HEK293 (cell line): Measurements from ENCODE around the gene UGT2B11.
A peak's percentile ranks its signal among the peaks of the same experiment; 100 is the strongest.
"Not testable (repeated sequence)": the region's sequence is repeated elsewhere in the genome, so short reads cannot be mapped to it uniquely, and the experiment has no call there.

Experiments
- CTCF ChIA-PET: fragments of 350-600 bp; formaldehyde crosslinking; extraction: SDS; loops from one replicate; lab custom pipeline; 2021; ENCODE audit warnings: antibody characterized with exemption; lab: Yijun Ruan, JAX
- POLR2A ChIA-PET: fragments of 300-600 bp; formaldehyde crosslinking; extraction: SDS; loops from one replicate; lab custom pipeline; 2020; ENCODE audit warnings: antibody characterized with exemption, inconsistent platforms; lab: Yijun Ruan, JAX
- H3K27ac ChIP-seq: fragments of 200-500 bp; sonication (Bioruptor generic); 2 replicates; pipeline ENCODE4 v1.5.1; 2014; ENCODE audit warnings: low read depth, low read length, control low read depth, inconsistent platforms; ENCODE audit errors: extremely low read depth
- H3K36me3 ChIP-seq, 2 experiments: fragments of 200-500 bp in 1 of 2; sonication (Bioruptor generic) in 1 of 2; 1 replicate in 1 of 2; 2 replicates in 1 of 2; pipeline ENCODE4 v1.5.1; 2014 to 2017; ENCODE audit warnings: inconsistent platforms in 2 of 2, low read length in 2 of 2; ENCODE audit not compliant: control insufficient read depth in 2 of 2, insufficient read depth in 1 of 2
- H3K4me1 ChIP-seq: fragments of 200-500 bp; sonication (Bioruptor generic); 2 replicates; pipeline ENCODE4 v1.5.1; 2014; ENCODE audit warnings: mild to moderate bottlenecking, low read length, inconsistent platforms; ENCODE audit not compliant: control insufficient read depth, insufficient read depth
- H3K4me3 ChIP-seq: 2 replicates; pipeline ENCODE4 v1.5.1; 2011; ENCODE audit warnings: low read depth, mild to moderate bottlenecking, control low read depth, low read length, moderate library complexity
- H3K9me3 ChIP-seq: fragments of 200-500 bp; sonication (Bioruptor generic); 2 replicates; pipeline ENCODE4 v1.5.1; 2014; ENCODE audit warnings: low read depth, low read length, inconsistent platforms; ENCODE audit not compliant: control insufficient read depth, insufficient read depth
- RBAK ChIP-seq: fragments of 450-650 bp; formaldehyde crosslinking; IDR thresholded peaks from 2 replicates; pipeline ENCODE4 v1.5.1; 2016; ENCODE audit warnings: missing biosample characterization, missing genetic modification characterization
- SETDB1 ChIP-seq: IDR thresholded peaks from one replicate; pipeline ENCODE4 v1.6.1; 2017; ENCODE audit warnings: mild to moderate bottlenecking, low read length, moderate library complexity, mixed read lengths; ENCODE audit not compliant: insufficient read length
- SP3 ChIP-seq: fragments of 450-650 bp; formaldehyde crosslinking; IDR thresholded peaks from 2 replicates; pipeline ENCODE4 v1.5.1; 2016; ENCODE audit warnings: missing biosample characterization, missing genetic modification characterization
- ZNF155 ChIP-seq: fragments of 450-650 bp; formaldehyde crosslinking; IDR thresholded peaks from 2 replicates; pipeline ENCODE4 v1.5.1; 2016; ENCODE audit warnings: missing biosample characterization, missing genetic modification characterization
- ZNF169 ChIP-seq: fragments of 450-650 bp; formaldehyde crosslinking; IDR thresholded peaks from 2 replicates; pipeline ENCODE4 v1.5.1; 2016; ENCODE audit warnings: missing biosample characterization, missing genetic modification characterization
- ZNF174 ChIP-seq: fragments of 450-650 bp; formaldehyde crosslinking; IDR thresholded peaks from 2 replicates; pipeline ENCODE4 v1.5.0; 2017; ENCODE audit warnings: missing biosample characterization, mild to moderate bottlenecking, missing genetic modification characterization
- ZNF184 ChIP-seq: fragments of 450-650 bp; IDR thresholded peaks from 2 replicates; pipeline ENCODE4 v1.5.1; 2018; ENCODE audit warnings: missing biosample characterization, mild to moderate bottlenecking, missing genetic modification characterization
- ZNF214 ChIP-seq: fragments of 450-650 bp; formaldehyde crosslinking; IDR thresholded peaks from 2 replicates; pipeline ENCODE4 v1.5.1; 2017; ENCODE audit warnings: missing biosample characterization, mild to moderate bottlenecking, missing genetic modification characterization, borderline replicate concordance
- ZNF37A ChIP-seq: fragments of 450-650 bp; IDR thresholded peaks from 2 replicates; pipeline ENCODE4 v1.5.1; 2018; ENCODE audit warnings: missing biosample characterization, missing genetic modification characterization
- ZNF391 ChIP-seq: fragments of 450-650 bp; formaldehyde crosslinking; IDR thresholded peaks from 2 replicates; pipeline ENCODE4 v1.5.1; 2016; ENCODE audit warnings: low read depth, missing biosample characterization, missing genetic modification characterization, borderline replicate concordance
- ZNF423 ChIP-seq: fragments of 450-650 bp; formaldehyde crosslinking; IDR thresholded peaks from 2 replicates; pipeline ENCODE4 v1.5.1; 2016; ENCODE audit warnings: missing biosample characterization, missing genetic modification characterization
- ZNF544 ChIP-seq: fragments of 450-650 bp; formaldehyde crosslinking; IDR thresholded peaks from 2 replicates; pipeline ENCODE4 v1.5.0; 2017; ENCODE audit warnings: missing biosample characterization, missing genetic modification characterization
- ZNF792 ChIP-seq: fragments of 450-650 bp; formaldehyde crosslinking; IDR thresholded peaks from 2 replicates; pipeline ENCODE4 v1.5.1; 2016; ENCODE audit warnings: missing biosample characterization, missing genetic modification characterization
- ZSCAN30 ChIP-seq: fragments of 450-650 bp; IDR thresholded peaks from 2 replicates; pipeline ENCODE4 v1.5.1; 2018; ENCODE audit warnings: missing biosample characterization, mild to moderate bottlenecking, missing genetic modification characterization, moderate library complexity
- TF ChIP-seq, protein P1 (sequence below): fragments of 450-650 bp; formaldehyde crosslinking; IDR thresholded peaks from 2 replicates; pipeline ENCODE4 v1.5.1; 2016; ENCODE audit warnings: missing biosample characterization, missing genetic modification characterization, borderline replicate concordance
- TF ChIP-seq, protein P2 (sequence below): sonication (generic); formaldehyde crosslinking; IDR thresholded peaks from 2 replicates; pipeline ENCODE4 v1.8.1; 2022; ENCODE audit warnings: mild to moderate bottlenecking, moderate library complexity, missing genetic modification reagents

UGT2B11 gene

DNA sequence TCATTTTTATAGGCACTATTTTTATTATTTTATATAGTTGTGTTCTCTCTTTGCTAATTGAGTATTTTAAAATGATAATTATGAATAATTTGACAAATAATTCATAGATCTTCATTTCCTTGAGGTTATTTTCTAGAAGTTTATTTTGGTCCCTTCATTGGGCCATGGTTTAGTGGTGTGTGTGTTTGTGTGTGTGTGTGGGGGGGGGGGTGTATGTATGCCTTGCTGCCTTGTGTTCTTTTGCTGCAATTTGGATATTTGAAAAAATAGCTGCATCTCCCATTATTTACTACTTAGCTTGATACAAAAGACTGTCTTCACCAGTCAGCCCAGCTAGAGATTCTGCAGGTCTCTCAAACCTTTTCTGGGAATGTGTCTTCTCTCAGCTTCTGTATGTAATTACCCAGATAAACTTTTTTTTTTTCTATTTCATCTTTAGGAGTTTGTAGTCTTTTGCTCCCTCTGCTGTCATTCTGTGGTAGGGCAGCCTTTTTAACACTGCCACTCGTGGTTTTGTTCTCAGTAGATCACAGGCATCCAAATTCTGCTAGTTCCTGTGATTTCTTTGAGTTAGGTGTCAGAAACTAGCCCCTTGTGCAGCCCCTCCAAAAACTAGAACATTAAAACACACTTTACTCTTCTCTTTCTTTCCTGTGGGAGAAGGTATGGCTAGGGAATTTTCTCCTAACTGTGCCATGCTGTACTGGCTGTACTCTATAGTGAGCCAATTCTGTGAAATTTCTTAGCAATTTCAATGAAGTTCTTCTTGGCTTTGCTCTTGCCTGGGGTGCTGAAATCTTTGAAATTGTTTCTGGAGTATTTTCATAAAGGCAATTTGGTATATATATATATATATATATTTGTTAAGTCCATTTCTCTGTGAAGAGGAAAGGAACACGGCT is 44.1 kb downstream of the UGT2B11 start:
- H3K4me1 ChIP-seq, POLR2A ChIA-PET, H3K36me3 ChIP-seq, H3K27ac ChIP-seq, H3K9me3 ChIP-seq, H3K4me3 ChIP-seq: not testable (repeated sequence)
- CTCF ChIA-PET = interaction anchor here (0.6 to 1.4 kb wide), 10 partner anchors 22 to 672 kb away, joined by 3 to 9 read pairs (median 4); no protein-coding TSS in a partner anchor

DNA sequence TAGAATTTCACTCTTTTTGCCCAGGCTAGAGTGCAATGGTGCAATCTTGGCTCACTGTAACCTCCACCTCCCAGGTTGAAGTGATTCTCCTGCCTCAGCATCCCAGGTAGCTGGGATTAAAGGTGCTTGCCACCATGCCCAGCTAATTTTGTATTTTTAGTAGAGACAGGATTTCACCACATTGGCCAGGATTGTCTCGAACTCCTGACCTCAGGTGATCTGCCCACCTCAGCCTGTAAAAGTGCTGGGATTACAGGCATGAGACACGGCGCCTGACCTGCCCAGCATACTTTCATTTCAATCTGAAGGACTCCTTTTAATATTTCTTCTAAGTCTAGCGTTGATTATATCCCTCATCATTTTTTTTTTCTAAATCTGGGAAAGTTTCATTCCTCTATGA is 45.4 kb downstream of the UGT2B11 start:
- H3K4me1 ChIP-seq, POLR2A ChIA-PET, H3K36me3 ChIP-seq, H3K27ac ChIP-seq, H3K4me3 ChIP-seq, H3K9me3 ChIP-seq: not testable (repeated sequence)
- CTCF ChIA-PET = interaction anchor here (0.6 to 1.2 kb wide), 2 partner anchors 605 to 1619 kb away, joined by 3 to 5 read pairs; no protein-coding TSS in a partner anchor

DNA sequence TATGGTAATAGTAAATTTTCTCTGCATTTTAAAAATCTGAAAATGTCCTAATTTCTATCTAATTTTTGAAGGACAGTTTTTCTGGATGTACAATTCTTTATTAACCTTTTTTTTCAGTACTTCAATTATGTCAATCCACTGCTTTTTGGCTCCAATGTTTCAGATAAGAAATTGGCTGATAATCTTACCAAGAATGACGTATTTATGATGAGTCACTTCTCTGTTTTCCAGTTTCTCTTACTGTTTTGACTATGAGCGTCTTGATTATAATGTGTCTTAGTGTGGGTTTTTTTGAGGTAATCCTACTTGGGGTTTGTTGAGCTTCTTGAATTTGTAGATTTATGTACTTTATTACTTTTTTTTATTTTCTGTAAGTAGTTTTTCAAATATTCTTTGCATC is 47.2 kb downstream of the UGT2B11 start:
- ChIA-PET POLR2A (no interaction called here), CTCF (no interaction called here)
- peak; percentile 15 for TF ChIP-seq SETDB1
- no peak for TF ChIP-seq ZNF169 (tag by site-specific recombination)
- TF ChIP-seq ZNF391 (tag by site-specific recombination) = no peak
- TF ChIP-seq, protein P1, sequence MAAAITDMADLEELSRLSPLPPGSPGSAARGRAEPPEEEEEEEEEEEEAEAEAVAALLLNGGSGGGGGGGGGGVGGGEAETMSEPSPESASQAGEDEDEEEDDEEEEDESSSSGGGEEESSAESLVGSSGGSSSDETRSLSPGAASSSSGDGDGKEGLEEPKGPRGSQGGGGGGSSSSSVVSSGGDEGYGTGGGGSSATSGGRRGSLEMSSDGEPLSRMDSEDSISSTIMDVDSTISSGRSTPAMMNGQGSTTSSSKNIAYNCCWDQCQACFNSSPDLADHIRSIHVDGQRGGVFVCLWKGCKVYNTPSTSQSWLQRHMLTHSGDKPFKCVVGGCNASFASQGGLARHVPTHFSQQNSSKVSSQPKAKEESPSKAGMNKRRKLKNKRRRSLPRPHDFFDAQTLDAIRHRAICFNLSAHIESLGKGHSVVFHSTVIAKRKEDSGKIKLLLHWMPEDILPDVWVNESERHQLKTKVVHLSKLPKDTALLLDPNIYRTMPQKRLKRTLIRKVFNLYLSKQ (tag by site-specific recombination) = no peak
- no peak for TF ChIP-seq ZNF423 (tag by site-specific recombination)
- TF ChIP-seq RBAK = no peak
- H3K36me3 ChIP-seq = no peaks in the 10 kb centered on the region
- H3K27ac ChIP-seq = no peak overlapping the region
- no peaks in the 10 kb centered on the region for H3K9me3 ChIP-seq
- no peaks in the 10 kb centered on the region for H3K4me1 ChIP-seq
- no peak overlapping the region for H3K4me3 ChIP-seq

DNA sequence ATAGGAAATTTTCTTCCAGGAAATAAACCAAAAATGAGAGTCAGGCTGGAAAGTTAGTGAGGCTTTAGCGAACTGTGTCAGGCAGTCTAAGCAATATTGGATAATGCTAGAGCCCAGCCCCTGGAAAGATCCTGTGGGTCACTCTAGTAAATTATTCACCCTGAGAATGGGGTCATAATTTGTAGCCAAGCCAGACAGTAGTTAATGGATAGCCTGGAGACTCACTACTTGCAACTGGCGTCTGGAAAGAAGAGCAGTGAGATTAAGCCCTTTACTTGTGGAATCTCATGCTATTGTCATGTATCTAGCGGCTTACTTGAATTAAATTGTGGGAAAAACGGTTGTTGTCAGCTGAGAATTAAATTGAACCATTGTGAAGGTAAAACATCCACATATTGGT is 48.2 kb downstream of the UGT2B11 start:
- CTCF ChIA-PET, H3K4me1 ChIP-seq, H3K4me3 ChIP-seq, POLR2A ChIA-PET, H3K9me3 ChIP-seq, H3K27ac ChIP-seq, H3K36me3 ChIP-seq: not testable (repeated sequence)

DNA sequence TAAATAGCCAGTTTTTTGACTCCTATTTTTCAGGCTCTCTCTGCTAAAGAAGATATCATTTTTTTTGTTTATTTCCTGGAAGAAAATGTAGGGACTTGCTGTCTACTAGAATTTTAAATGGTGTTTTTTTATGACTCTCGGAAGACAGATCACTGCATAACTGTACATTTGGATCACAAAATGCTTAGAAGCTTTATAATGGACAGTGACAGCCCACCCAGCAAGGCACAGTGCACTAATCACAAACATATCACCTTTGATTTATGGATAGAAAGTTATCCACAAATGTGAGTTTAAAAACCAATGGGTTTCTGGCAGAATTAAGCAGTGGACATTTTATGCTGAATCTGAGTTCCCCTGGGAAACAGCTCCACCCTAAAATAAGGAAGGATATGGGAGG is 48.8 kb downstream of the UGT2B11 start:
- H3K9me3 ChIP-seq, H3K36me3 ChIP-seq, H3K4me1 ChIP-seq, H3K27ac ChIP-seq, H3K4me3 ChIP-seq, POLR2A ChIA-PET: not testable (repeated sequence)
- CTCF ChIA-PET = interaction anchor here (0.7 kb wide), 1 partner anchor 640 kb away, joined by 3 read pairs; no protein-coding TSS in a partner anchor

DNA sequence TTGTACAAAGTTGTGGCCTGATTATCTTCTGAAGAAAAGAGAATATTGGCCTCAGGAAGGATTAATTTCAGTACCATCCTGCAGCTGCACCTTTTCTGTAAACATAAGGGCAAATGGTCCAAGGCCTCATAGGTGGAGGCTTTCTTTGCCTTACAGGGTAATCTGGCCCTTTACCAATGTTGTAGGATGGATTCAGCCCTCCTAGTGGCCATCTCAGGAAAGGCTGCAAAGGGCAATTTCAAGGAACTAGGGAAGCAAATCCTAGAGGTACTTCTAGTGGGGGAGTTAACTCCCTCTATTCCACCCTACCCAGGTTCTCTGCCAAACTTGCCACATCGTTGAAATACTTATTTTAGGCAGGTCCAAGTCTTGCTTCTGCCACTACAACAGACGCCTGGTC is 57.6 kb downstream of the UGT2B11 start:
- Histone ChIP-seq H3K4me1 (no peaks in the 10 kb centered on the region), H3K27ac (no peak overlapping the region), H3K4me3 (no peak overlapping the region), H3K9me3 (no peaks in the 10 kb centered on the region), H3K36me3 (no peaks in the 10 kb centered on the region)
- CTCF ChIA-PET = no interaction called here
- TF ChIP-seq ZSCAN30 (tag by site-specific recombination) = no peak
- no peak for TF ChIP-seq ZNF544 (tag by site-specific recombination)
- no peak for TF ChIP-seq ZNF37A (tag by site-specific recombination)
- TF ChIP-seq ZNF792 = no peak
- TF ChIP-seq ZNF214 = no peak
- TF ChIP-seq, protein P2, sequence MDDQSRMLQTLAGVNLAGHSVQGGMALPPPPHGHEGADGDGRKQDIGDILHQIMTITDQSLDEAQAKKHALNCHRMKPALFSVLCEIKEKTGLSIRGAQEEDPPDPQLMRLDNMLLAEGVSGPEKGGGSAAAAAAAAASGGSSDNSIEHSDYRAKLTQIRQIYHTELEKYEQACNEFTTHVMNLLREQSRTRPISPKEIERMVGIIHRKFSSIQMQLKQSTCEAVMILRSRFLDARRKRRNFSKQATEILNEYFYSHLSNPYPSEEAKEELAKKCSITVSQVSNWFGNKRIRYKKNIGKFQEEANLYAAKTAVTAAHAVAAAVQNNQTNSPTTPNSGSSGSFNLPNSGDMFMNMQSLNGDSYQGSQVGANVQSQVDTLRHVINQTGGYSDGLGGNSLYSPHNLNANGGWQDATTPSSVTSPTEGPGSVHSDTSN (CRISPR knock-in tag) = no peak
- no peak for TF ChIP-seq ZNF184 (tag by site-specific recombination)
- no peak for TF ChIP-seq SP3
- no peak for TF ChIP-seq ZNF155 (tag by site-specific recombination)
- TF ChIP-seq ZNF174 (tag by site-specific recombination) = no peak
- TF ChIP-seq, all 188 proteins: peak for 0
- POLR2A ChIA-PET = no interaction called here
